Heart right ventricle (tissue), 16 donors: ENCODE measurements around the gene SPATA31D3. TPM values are rescaled to one million over a fixed set of nuclear protein-coding genes. Genes with fewer than 3 reads are reported as not detected.

Experiments used
- ATAC-seq, 8 donors: fragments of 200-7000 bp; cut with Tn5 transposase; one replicate each; pipeline ENCODE4 v1.9.1; 2020; ENCODE audit warnings: mild to moderate bottlenecking in 8 of 8, moderate library complexity in 8 of 8, moderate number of reproducible peaks in 1 of 8
- DNase-seq, 2 donors: peaks; one replicate each; pipeline ENCODE4 v3.0.0-alpha.2; 2020
- H3K27ac ChIP-seq, 10 donors: fragments of 200-600 bp; sonication (generic) in 2 of 10; one replicate each; pipeline versions ENCODE4 v1.5.0 to v1.8.0; 2020 to 2022; ENCODE audit warnings: mild to moderate bottlenecking in 3 of 10
- H3K27me3 ChIP-seq, 7 donors: fragments of 200-600 bp; one replicate each; pipeline ENCODE4 v1.8.0; 2021 to 2022; ENCODE audit warnings: mild to moderate bottlenecking in 2 of 7
- H3K36me3 ChIP-seq, 9 donors: fragments of 200-600 bp; sonication (generic) in 1 of 9; one replicate each; pipeline versions ENCODE4 v1.5.0 to v1.8.0; 2020 to 2022; ENCODE audit warnings: mild to moderate bottlenecking in 2 of 9
- H3K4me1 ChIP-seq, 9 donors: fragments of 200-600 bp; sonication (generic) in 1 of 9; one replicate each; pipeline versions ENCODE4 v1.5.0 to v1.8.0; 2020 to 2022; ENCODE audit warnings: mild to moderate bottlenecking in 4 of 9
- H3K4me3 ChIP-seq, 10 donors: fragments of 200-600 bp; sonication (generic) in 2 of 10; one replicate each; pipeline versions ENCODE4 v1.5.0 to v1.8.0; 2020 to 2022; ENCODE audit warnings: mild to moderate bottlenecking in 7 of 10, moderate library complexity in 2 of 10
- H3K9me3 ChIP-seq, 11 donors: fragments of 200-600 bp in 10 of 11; sonication (generic) in 2 of 11; one replicate each; pipeline versions ENCODE4 v1.5.0 to v1.8.0; 2013 to 2022; ENCODE audit warnings: mild to moderate bottlenecking in 2 of 11, control low read depth in 1 of 11, moderate library complexity in 1 of 11
- WGBS, 2 donors: extraction: QIAGEN DNeasy Blood & Tissue Kit; methylation state at CpG; one replicate each; pipeline ENCODE4 v1.1.7; 2013; ENCODE audit warnings: inconsistent platforms in 1 of 2; 5-methylcytosine and 5-hydroxymethylcytosine counted together
- intact Hi-C, 10 donors: fragments of 100-400 bp; cut with DNase I; formaldehyde crosslinking; loops; one replicate each; pipeline versions ENCODE4 v1.11.1 to v1.14.2; 2022
- polyA plus RNA-seq, 2 donors: library from polyadenylated mRNA; stranded (reverse); fragments of 200-250 nt; gene quantifications; one replicate each; pipeline ENCODE4 v1.2.3, GENCODE V29; 2013
- total RNA-seq, 10 donors: library from RNA; stranded (reverse); fragmentation: NEBNext Ultra II Directional in 3 of 10; extraction: Animal tissue kit (Norgen Biotek cat#: 25700) in 3 of 10; gene quantifications; one replicate each; pipeline versions ENCODE4 v1.2.1 to v1.2.4, GENCODE V29; 2021 to 2023
- TF ChIP-seq, protein P1 (sequence below), 9 donors: fragments of 200-600 bp; sonication (generic) in 2 of 9; IDR thresholded peaks; one replicate each; pipeline versions ENCODE4 v1.5.0 to v1.8.0; 2021 to 2022; ENCODE audit warnings: antibody characterized with exemption in 9 of 9, mild to moderate bottlenecking in 5 of 9, moderate library complexity in 1 of 9
- donor health status: Arrhythmogenic right ventricular cardiomyopathy.
- donor health status: ischemic (EF 13 %, LVEDD 7.1; RV severe dilation, severe dysfunction).
- donor health status: healthy with polysubstance abuse.
- donor health status: DM: no; HTN: yes; CAD: no.
- donor health status: DM: no; HTN: no; CAD: no.
- donor health status: ischemic (EF 25% LVEDD 6.9; RV normal size, moderate dysfunction).
- donor health status: ischemic (EF 25% LVEDD 5.7; RV mildly dilated, moderate dysfunction).
- donor health status: healthy.
- donor health status: DM: yes; HTN: yes; CAD: no.
- donor health status: Ischemic cardiomyopathy.
- donor health status: ischemic (EF 35%, LVEDD 5.7; RV mildly dilated, moderate dysfunction).
- donor health status: nonischemic (EF 11% LVEDD 7.7; RV severe dilation, severe dysfunction).
- donor health status: DM: yes; HTN: yes; CAD: no.
- donor health status: PGD.
- donor health status: ischemic (EF 29% LVEDD 5.4; RV normal size, mild dysfunction).
- donor health status: nonischemic (EF 23%, LVEDD 6.1; RV moderate dilation, normal function).

Gene SPATA31D3
- total and polyA plus RNA-seq, 12 donors, result not detected

DNA sequence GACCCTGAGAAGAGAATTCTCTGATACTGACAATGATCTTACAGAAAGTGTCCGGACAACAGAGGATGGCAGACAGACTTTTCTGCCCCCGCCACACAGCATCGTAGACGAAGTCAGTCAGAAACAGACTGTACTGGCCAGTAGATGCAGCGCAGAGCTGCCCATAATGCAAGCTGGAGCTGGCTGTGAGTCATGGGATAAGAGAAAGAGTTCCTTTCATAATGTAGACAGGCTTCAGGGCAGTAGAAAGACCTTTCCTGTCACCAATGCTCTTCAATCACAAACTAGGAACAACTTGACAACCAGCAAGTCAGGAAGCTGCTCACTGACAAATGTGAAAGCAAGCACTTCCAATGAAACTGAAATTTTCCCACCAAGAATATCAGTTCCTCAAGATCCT lies 50.4 kb downstream of the SPATA31D3 start:
- DNase-seq (no peak), ATAC-seq (no peak)
- Histone ChIP-seq H3K27me3 (no peaks in the 10 kb centered on the region), H3K9me3 (no peaks in the 10 kb centered on the region), H3K27ac (no peak overlapping the region), H3K4me3 (no peak overlapping the region), H3K36me3 (no peaks in the 10 kb centered on the region), H3K4me1 (no peaks in the 10 kb centered on the region)
- 84 to 91% methylated on average over 5 of the region's 5 CpGs for WGBS, 2 donors
- TF ChIP-seq, protein P1, sequence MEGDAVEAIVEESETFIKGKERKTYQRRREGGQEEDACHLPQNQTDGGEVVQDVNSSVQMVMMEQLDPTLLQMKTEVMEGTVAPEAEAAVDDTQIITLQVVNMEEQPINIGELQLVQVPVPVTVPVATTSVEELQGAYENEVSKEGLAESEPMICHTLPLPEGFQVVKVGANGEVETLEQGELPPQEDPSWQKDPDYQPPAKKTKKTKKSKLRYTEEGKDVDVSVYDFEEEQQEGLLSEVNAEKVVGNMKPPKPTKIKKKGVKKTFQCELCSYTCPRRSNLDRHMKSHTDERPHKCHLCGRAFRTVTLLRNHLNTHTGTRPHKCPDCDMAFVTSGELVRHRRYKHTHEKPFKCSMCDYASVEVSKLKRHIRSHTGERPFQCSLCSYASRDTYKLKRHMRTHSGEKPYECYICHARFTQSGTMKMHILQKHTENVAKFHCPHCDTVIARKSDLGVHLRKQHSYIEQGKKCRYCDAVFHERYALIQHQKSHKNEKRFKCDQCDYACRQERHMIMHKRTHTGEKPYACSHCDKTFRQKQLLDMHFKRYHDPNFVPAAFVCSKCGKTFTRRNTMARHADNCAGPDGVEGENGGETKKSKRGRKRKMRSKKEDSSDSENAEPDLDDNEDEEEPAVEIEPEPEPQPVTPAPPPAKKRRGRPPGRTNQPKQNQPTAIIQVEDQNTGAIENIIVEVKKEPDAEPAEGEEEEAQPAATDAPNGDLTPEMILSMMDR (IDR thresholded peaks at IDR 0.05), result no peak
- intact Hi-C loops, result no loop called here

Other genes starting within 250 kb of the SPATA31D3 start
- gene SPATA31D4, start 15.1 kb upstream of the SPATA31D3 start, total RNA-seq, result not detected
- not detected for gene SPATA31D4, start 15.1 kb upstream of the SPATA31D3 start, polyA plus RNA-seq
- under 1 TPM in 1 of 10 donors, not detected in 9; 0.07 TPM for gene SPATA31D1, start 45.3 kb downstream of the SPATA31D3 start, total RNA-seq
- gene SPATA31D1, start 45.3 kb downstream of the SPATA31D3 start, polyA plus RNA-seq, result not detected